H9 (cell line): ENCODE measurements around the gene PCARE. TPM values are rescaled to one million over a fixed set of nuclear protein-coding genes. Genes with fewer than 3 reads are reported as not detected.

Source experiments
- DNase-seq: peaks from one replicate; pipeline ENCODE4 v3.0.0-alpha.2; 2017
- H2AFZ ChIP-seq: one replicate; pipeline ENCODE4 v1.6.1; 2013; ENCODE audit warnings: mild to moderate bottlenecking, low read length, control low read depth, moderate library complexity
- H2AK5ac ChIP-seq: 2 replicates; pipeline ENCODE4 v1.6.1; 2013; ENCODE audit warnings: low read length, control low read depth, mixed read lengths; ENCODE audit not compliant: insufficient read length
- H2BK120ac ChIP-seq: one replicate; pipeline ENCODE4 v1.6.1; 2013; ENCODE audit warnings: low read depth, mild to moderate bottlenecking, low read length, control low read depth, inconsistent platforms; ENCODE audit not compliant: poor library complexity, severe bottlenecking
- H2BK12ac ChIP-seq: 2 replicates; pipeline ENCODE4 v1.6.1; 2013; ENCODE audit warnings: low read length, control low read depth, mixed read lengths, low read depth; ENCODE audit not compliant: insufficient read length
- H2BK15ac ChIP-seq: 2 replicates; pipeline ENCODE4 v1.6.1; 2013; ENCODE audit warnings: low read depth, low read length, control low read depth
- H2BK20ac ChIP-seq: one replicate; pipeline ENCODE4 v1.6.1; 2013; ENCODE audit warnings: low read depth, mild to moderate bottlenecking, low read length, control low read depth, inconsistent platforms; ENCODE audit not compliant: poor library complexity, severe bottlenecking
- H2BK5ac ChIP-seq: 2 replicates; pipeline ENCODE4 v1.6.1; 2013; ENCODE audit warnings: low read length, control low read depth, mixed read lengths; ENCODE audit not compliant: insufficient read length
- H3K14ac ChIP-seq: 2 replicates; pipeline ENCODE4 v1.6.1; 2013; ENCODE audit warnings: low read length, control low read depth; ENCODE audit not compliant: insufficient read depth
- H3K18ac ChIP-seq: 2 replicates; pipeline ENCODE4 v1.6.1; 2013; ENCODE audit warnings: low read depth, mild to moderate bottlenecking, mixed read lengths, low read length, control low read depth; ENCODE audit not compliant: insufficient read length
- H3K23ac ChIP-seq: 2 replicates; pipeline ENCODE4 v1.6.1; 2013; ENCODE audit warnings: low read length, control low read depth, mixed read lengths, low read depth; ENCODE audit not compliant: insufficient read length
- H3K23me2 ChIP-seq: 2 replicates; pipeline ENCODE4 v1.6.1; 2013; ENCODE audit warnings: low read depth, mild to moderate bottlenecking, mixed read lengths, low read length, control low read depth; ENCODE audit not compliant: insufficient read length, poor library complexity, severe bottlenecking
- H3K27ac ChIP-seq: 2 replicates; pipeline ENCODE4 v1.5.1; 2013; ENCODE audit warnings: low read length, control low read depth, mixed read lengths, low read depth; ENCODE audit not compliant: insufficient read length
- H3K27me3 ChIP-seq: 2 replicates; pipeline ENCODE4 v1.6.1; 2013; ENCODE audit warnings: low read length, control low read depth, inconsistent platforms; ENCODE audit not compliant: insufficient read depth
- H3K4ac ChIP-seq: 2 replicates; pipeline ENCODE4 v1.6.1; 2013; ENCODE audit warnings: low read depth, mild to moderate bottlenecking, control low read depth, inconsistent platforms, low read length, moderate library complexity
- H3K4me1 ChIP-seq: 2 replicates; pipeline ENCODE4 v1.6.1; 2013; ENCODE audit warnings: low read length, control low read depth, inconsistent platforms; ENCODE audit not compliant: insufficient read depth
- H3K4me2 ChIP-seq: 2 replicates; pipeline ENCODE4 v1.6.1; 2013; ENCODE audit warnings: low read length, control low read depth, mixed read lengths; ENCODE audit not compliant: insufficient read length, insufficient read depth
- H3K56ac ChIP-seq: 2 replicates; pipeline ENCODE4 v1.6.1; 2013; ENCODE audit warnings: low read depth, mild to moderate bottlenecking, mixed read lengths, low read length, control low read depth; ENCODE audit not compliant: insufficient read length
- H3K79me1 ChIP-seq: 2 replicates; pipeline ENCODE4 v1.6.1; 2013; ENCODE audit warnings: low read depth, mild to moderate bottlenecking, moderate library complexity, low read length, control low read depth, inconsistent platforms; ENCODE audit not compliant: insufficient read depth, poor library complexity, severe bottlenecking
- H3K79me2 ChIP-seq: 2 replicates; pipeline ENCODE4 v1.6.1; 2013; ENCODE audit warnings: low read length, control low read depth, inconsistent platforms; ENCODE audit not compliant: insufficient read depth
- H3K9ac ChIP-seq: 2 replicates; pipeline ENCODE4 v1.6.1; 2013; ENCODE audit warnings: low read length, control low read depth, mixed read lengths; ENCODE audit not compliant: insufficient read length; ENCODE audit errors: extremely low read depth
- H3K9me3 ChIP-seq: one replicate; pipeline ENCODE4 v1.6.1; 2013; ENCODE audit warnings: low read depth, low read length, inconsistent platforms; ENCODE audit not compliant: control insufficient read depth
- H3T11ph ChIP-seq: one replicate; pipeline ENCODE4 v1.6.1; 2013; ENCODE audit warnings: mild to moderate bottlenecking, low read length, control low read depth, inconsistent platforms
- H4K20me1 ChIP-seq: one replicate; pipeline ENCODE4 v1.6.1; 2013; ENCODE audit not compliant: control insufficient read depth, insufficient read length, insufficient read depth
- H4K5ac ChIP-seq: 2 replicates; pipeline ENCODE4 v1.6.1; 2013; ENCODE audit warnings: low read depth, mild to moderate bottlenecking, mixed read lengths, low read length, control low read depth; ENCODE audit not compliant: insufficient read length
- H4K8ac ChIP-seq: replicated peaks from 2 replicates; pipeline ENCODE4 v1.6.1; 2013; ENCODE audit warnings: low read length, control low read depth, mixed read lengths, low read depth; ENCODE audit not compliant: insufficient read length
- H4K91ac ChIP-seq: 2 replicates; pipeline ENCODE4 v1.6.1; 2013; ENCODE audit warnings: low read depth, mild to moderate bottlenecking, moderate library complexity, mixed read lengths, low read length, control low read depth; ENCODE audit not compliant: insufficient read length
- H3K27ac Mint-ChIP-seq, 3 experiments: 2 replicates in 2 of 3; 3 replicates in 1 of 3; pipeline ENCODE4 v1.8.0; 2020 to 2021; ENCODE audit warnings: mixed read lengths in 3 of 3, mild to moderate bottlenecking in 1 of 3, moderate library complexity in 1 of 3
- H3K27me3 Mint-ChIP-seq: 2 replicates; pipeline ENCODE4 v1.8.0; 2021; ENCODE audit warnings: low read depth, mild to moderate bottlenecking, moderate library complexity, mixed read lengths
- H3K36me3 Mint-ChIP-seq, 3 experiments: 2 replicates in 2 of 3; 3 replicates in 1 of 3; pipeline ENCODE4 v1.8.0; 2020 to 2021; ENCODE audit warnings: low read depth in 3 of 3, mixed read lengths in 3 of 3; ENCODE audit not compliant: insufficient read depth in 1 of 3
- H3K4me1 Mint-ChIP-seq, 2 experiments: 2 replicates each; pipeline ENCODE4 v1.8.0; 2020; ENCODE audit warnings: mixed read lengths in 2 of 2
- H3K4me3 Mint-ChIP-seq, 2 experiments: 2 replicates in 1 of 2; 3 replicates in 1 of 2; pipeline ENCODE4 v1.8.0; 2020 to 2021; ENCODE audit warnings: mild to moderate bottlenecking in 2 of 2, mixed read lengths in 2 of 2, moderate library complexity in 1 of 2
- H3K9me3 Mint-ChIP-seq, 2 experiments: 2 replicates in 1 of 2; 3 replicates in 1 of 2; pipeline ENCODE4 v1.8.0; 2020; ENCODE audit warnings: mild to moderate bottlenecking in 2 of 2, mixed read lengths in 2 of 2, moderate library complexity in 1 of 2
- WGBS: extraction: QIAGEN DNeasy Blood & Tissue Kit; methylation state at CpG from one replicate; pipeline ENCODE4 v1.1.7; 2013; ENCODE audit warnings: missing lambda C conversion rate, low lambda C conversion rate, mixed read lengths; ENCODE audit not compliant: insufficient read length; ENCODE audit errors: extremely low coverage; 5-methylcytosine and 5-hydroxymethylcytosine counted together
- total RNA-seq: library from RNA; stranded (reverse); gene quantifications from 2 replicates; pipeline ENCODE4 v1.2.1, GENCODE V29; 2021
- TF ChIP-seq, protein P1 (sequence below): fragments of 200-600 bp; sonication (generic); conservative IDR thresholded peaks from 3 replicates; pipeline ENCODE4 v1.8.0; 2021; ENCODE audit warnings: antibody characterized with exemption, mild to moderate bottlenecking

PCARE gene
- total RNA-seq, 1 experiment from 2014 or later = not detected

- no peak overlapping the region for H2BK20ac ChIP-seq
- no peak overlapping the region for H2AK5ac ChIP-seq
- H3K79me2 ChIP-seq = no peaks in the 10 kb centered on the region
- H3K4me1 ChIP-seq = no peaks in the 10 kb centered on the region
- peaks cover 4% of the 10 kb centered on the region for H3K23me2 ChIP-seq
- no peak overlapping the region for H2BK12ac ChIP-seq
- H3K79me1 ChIP-seq = no peaks in the 10 kb centered on the region
- peaks cover 31% of the 10 kb centered on the region; the same call in 1 of the 2 replicates for H3K27me3 ChIP-seq
- H2BK120ac ChIP-seq = no peak overlapping the region
- TF ChIP-seq, protein P1, sequence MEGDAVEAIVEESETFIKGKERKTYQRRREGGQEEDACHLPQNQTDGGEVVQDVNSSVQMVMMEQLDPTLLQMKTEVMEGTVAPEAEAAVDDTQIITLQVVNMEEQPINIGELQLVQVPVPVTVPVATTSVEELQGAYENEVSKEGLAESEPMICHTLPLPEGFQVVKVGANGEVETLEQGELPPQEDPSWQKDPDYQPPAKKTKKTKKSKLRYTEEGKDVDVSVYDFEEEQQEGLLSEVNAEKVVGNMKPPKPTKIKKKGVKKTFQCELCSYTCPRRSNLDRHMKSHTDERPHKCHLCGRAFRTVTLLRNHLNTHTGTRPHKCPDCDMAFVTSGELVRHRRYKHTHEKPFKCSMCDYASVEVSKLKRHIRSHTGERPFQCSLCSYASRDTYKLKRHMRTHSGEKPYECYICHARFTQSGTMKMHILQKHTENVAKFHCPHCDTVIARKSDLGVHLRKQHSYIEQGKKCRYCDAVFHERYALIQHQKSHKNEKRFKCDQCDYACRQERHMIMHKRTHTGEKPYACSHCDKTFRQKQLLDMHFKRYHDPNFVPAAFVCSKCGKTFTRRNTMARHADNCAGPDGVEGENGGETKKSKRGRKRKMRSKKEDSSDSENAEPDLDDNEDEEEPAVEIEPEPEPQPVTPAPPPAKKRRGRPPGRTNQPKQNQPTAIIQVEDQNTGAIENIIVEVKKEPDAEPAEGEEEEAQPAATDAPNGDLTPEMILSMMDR = no peak
- no peak overlapping the region for H3K14ac ChIP-seq
- no peak overlapping the region for H3K18ac ChIP-seq
- H3K4me2 ChIP-seq = no peak overlapping the region
- no peak overlapping the region for H3K56ac ChIP-seq
- H3T11ph ChIP-seq = no peak overlapping the region
- H4K20me1 ChIP-seq = no peaks in the 10 kb centered on the region
- Mint-ChIP-seq H3K36me3 (no peaks in the 10 kb centered on the region), H3K27me3 (peaks cover 79% of the 10 kb centered on the region), H3K4me3 (peak overlapping the region in 1 of 2 experiments; percentile 88; a peak in 3 of 5 replicates), H3K27ac (no peak overlapping the region), H3K4me1 (peaks cover 3 to 9% of the 10 kb centered on the region in 2 experiments), H3K9me3 (no peaks in the 10 kb centered on the region; a peak in 1 of 5 replicates)
- H3K4ac ChIP-seq = no peak overlapping the region
- no peak overlapping the region for H4K8ac ChIP-seq
- H3K9ac ChIP-seq = no peak overlapping the region
- H3K27ac ChIP-seq = no peak overlapping the region
- H4K5ac ChIP-seq = no peak overlapping the region
- H3K9me3 ChIP-seq = no peaks in the 10 kb centered on the region
- H2AFZ ChIP-seq = no peak overlapping the region
- no peak overlapping the region for H4K91ac ChIP-seq
- no peak overlapping the region for H2BK15ac ChIP-seq
- H3K23ac ChIP-seq = no peak overlapping the region
- WGBS = no CpG with 5 or more reads among the region's 4 CpGs
- H2BK5ac ChIP-seq = no peak overlapping the region
- DNase-seq = no peak
These were observed 39.6 kb upstream of the PCARE start for GRCh38 chr2:29113891-29114321.
